Suppressor macrophage treated with lipopolysaccharide for 1 hour (primary cell): ENCODE results near the gene PTPRU.

Experiments
- DNase-seq, 3 donors: peaks; one replicate each; pipeline ENCODE4 v3.0.0-alpha.2; 2020 to 2022

Gene PTPRU

GRCh38 chr1:29371332-29371731 lies 135.0 kb downstream of the PTPRU start:
- no peak for DNase-seq

- no peak for DNase-seq
Observed at GRCh38 chr1:29372108-29372507, 135.8 kb downstream of the PTPRU start.
